LNCaP clone FGC (cell line): ENCODE results near the gene OST4.

Source experiments
- DNase-seq: peaks from one replicate; pipeline ENCODE4 v3.0.0-alpha.2; 2011; ENCODE audit warnings: low read depth
- H3K4me3 ChIP-seq: 2 replicates; pipeline ENCODE4 v1.5.1; 2011; ENCODE audit warnings: mild to moderate bottlenecking, low read depth, low read length, control low read depth
- TF ChIP-seq, protein P1 (sequence below): IDR thresholded peaks from 2 replicates; pipeline ENCODE4 v1.5.1; 2012; ENCODE audit warnings: mild to moderate bottlenecking; ENCODE audit not compliant: control insufficient read depth, insufficient read depth; ENCODE audit errors: extremely low read depth

Gene OST4

GRCh38 chr2:27069961-27070618 lies 1.4 kb downstream of the OST4 start:
- TF ChIP-seq, protein P1, sequence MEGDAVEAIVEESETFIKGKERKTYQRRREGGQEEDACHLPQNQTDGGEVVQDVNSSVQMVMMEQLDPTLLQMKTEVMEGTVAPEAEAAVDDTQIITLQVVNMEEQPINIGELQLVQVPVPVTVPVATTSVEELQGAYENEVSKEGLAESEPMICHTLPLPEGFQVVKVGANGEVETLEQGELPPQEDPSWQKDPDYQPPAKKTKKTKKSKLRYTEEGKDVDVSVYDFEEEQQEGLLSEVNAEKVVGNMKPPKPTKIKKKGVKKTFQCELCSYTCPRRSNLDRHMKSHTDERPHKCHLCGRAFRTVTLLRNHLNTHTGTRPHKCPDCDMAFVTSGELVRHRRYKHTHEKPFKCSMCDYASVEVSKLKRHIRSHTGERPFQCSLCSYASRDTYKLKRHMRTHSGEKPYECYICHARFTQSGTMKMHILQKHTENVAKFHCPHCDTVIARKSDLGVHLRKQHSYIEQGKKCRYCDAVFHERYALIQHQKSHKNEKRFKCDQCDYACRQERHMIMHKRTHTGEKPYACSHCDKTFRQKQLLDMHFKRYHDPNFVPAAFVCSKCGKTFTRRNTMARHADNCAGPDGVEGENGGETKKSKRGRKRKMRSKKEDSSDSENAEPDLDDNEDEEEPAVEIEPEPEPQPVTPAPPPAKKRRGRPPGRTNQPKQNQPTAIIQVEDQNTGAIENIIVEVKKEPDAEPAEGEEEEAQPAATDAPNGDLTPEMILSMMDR: no peak
- peak overlapping the region; percentile 88 for H3K4me3 ChIP-seq
- DNase-seq: no peak

GRCh38 chr2:27069436-27069835 lies 2.0 kb downstream of the OST4 start:
- H3K4me3 ChIP-seq: no peak overlapping the region
- TF ChIP-seq, protein P1: no peak
- DNase-seq: no peak

GRCh38 chr2:27067385-27067784 lies 4.1 kb downstream of the OST4 start:
- H3K4me3 ChIP-seq: no peak overlapping the region
- TF ChIP-seq, protein P1: no peak
- no peak for DNase-seq

GRCh38 chr2:27065128-27065527 lies 6.3 kb downstream of the OST4 start:
- no peak overlapping the region for H3K4me3 ChIP-seq
- TF ChIP-seq, protein P1: no peak
- no peak for DNase-seq

DNA sequence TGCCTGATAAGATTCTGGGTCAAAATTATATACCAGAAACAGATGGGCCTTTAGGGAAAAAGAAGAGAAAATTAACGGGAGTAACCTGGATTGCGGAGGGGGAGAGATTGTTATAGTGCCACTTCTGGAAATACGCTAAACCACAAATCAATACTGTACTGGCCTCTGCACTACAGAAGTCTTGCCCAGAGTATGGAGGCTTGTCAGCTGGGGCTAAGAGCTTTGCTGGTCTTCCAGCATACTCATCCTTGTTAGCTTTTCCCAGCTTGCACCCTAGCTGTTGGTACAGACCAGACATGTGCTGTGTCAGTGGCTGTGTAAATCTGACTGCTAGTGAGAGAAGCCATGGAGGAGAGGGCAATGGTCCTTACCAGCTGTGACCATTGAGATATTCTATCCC lies 11.1 kb downstream of the OST4 start:
- TF ChIP-seq, protein P1: no peak

DNA sequence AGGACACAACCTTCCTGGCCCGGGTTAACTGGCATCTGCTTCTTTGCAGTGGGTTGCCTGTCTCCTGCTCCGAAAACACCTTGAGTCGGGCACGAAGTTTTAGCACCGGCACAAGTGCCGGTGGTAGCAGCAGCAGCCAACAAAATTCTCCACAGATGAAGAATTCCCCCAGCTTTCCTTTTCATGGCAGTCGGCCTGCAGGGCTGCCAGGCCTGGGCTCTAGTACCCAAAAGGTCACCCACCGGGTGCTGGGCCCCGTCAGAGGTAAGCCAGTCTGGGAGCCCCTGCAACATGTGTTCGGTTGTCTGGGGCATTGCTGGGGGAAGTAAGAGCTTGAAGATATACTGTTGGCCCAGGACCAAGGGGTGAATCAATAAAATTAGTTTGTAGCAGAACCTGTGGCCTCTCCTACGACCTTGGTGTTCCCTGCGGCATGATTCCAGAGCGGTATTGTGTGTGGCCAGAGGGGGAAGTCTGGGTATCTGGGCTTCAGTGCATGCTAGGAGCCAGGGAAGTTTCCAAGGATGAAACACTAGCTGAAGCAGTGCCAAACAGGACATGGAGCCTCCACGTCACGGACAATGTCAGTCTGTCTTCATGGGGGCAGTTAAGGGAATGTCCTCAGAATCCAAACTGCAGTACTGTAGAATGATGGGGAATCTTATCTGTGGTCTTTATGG lies 12.2 kb downstream of the OST4 start:
- no peak overlapping the region for H3K4me3 ChIP-seq
- DNase-seq: no peak
- TF ChIP-seq, protein P1: no peak

More for the DNA sequence above, 11.1 kb downstream of the OST4 start:
- H3K4me3 ChIP-seq: no peak overlapping the region
- DNase-seq: no peak
